Measurements from ENCODE around the gene NCOA3.

GRCh38 chr20:47664744-47665143 is 163.1 kb downstream of the NCOA3 start:
- TF ChIP-seq ATF3 (IDR thresholded peaks at IDR 0.05) (no peak), CTCF (IDR thresholded peaks at IDR 0.05 in 2 of 3, conservative IDR thresholded peaks at IDR 0.05 in 1 of 3; ENCODE audit: borderline replicate concordance in 1 of 3, insufficient read depth in 1 of 3, low read depth in 2 of 3, low read length in 2 of 3) (no peak), POLR2AphosphoS5 (IDR thresholded peaks at IDR 0.05; ENCODE audit: low read depth, low read length) (no peak), REST (IDR thresholded peaks at IDR 0.05; ENCODE audit: low read depth) (no peak), YY1 (IDR thresholded peaks at IDR 0.05; ENCODE audit: extremely low read depth, insufficient replicate concordance, low read depth, low read length) (no peak), JUND (IDR thresholded peaks at IDR 0.05) (no peak), POLR2A (IDR thresholded peaks at IDR 0.05; ENCODE audit: borderline replicate concordance, extremely low read depth, insufficient read depth, insufficient read length) (no peak), MAX (IDR thresholded peaks at IDR 0.05) (no peak), EZH2 (IDR thresholded peaks at IDR 0.05) (no peak), FOSL1 (IDR thresholded peaks at IDR 0.05; ENCODE audit: low read depth) (no peak), EGR1 (IDR thresholded peaks at IDR 0.05; ENCODE audit: low read depth) (no peak), ELF1 (IDR thresholded peaks at IDR 0.05; ENCODE audit: borderline replicate concordance, low read depth) (no peak), SP1 (IDR thresholded peaks at IDR 0.05; ENCODE audit: low read depth) (no peak)

Measured in HCT116 (cell line).